Heart left ventricle (tissue), 16 donors: Measurements from ENCODE around the gene ANXA8L1. TPM values are rescaled to one million over a fixed set of nuclear protein-coding genes. Genes with fewer than 3 reads are reported as not detected.
"Not testable (repeated sequence)": the region's sequence is repeated elsewhere in the genome, so short reads cannot be mapped to it uniquely, and the experiment has no call there.

Source experiments
- ATAC-seq, 4 donors: fragments of 200-7000 bp; cut with Tn5 transposase; one replicate each; pipeline ENCODE4 v1.9.1; 2020 to 2022; ENCODE audit warnings: moderate library complexity in 4 of 4, mild to moderate bottlenecking in 3 of 4, moderate number of reproducible peaks in 1 of 4
- DNase-seq, 5 donors: peaks; one replicate each; pipeline ENCODE4 v3.0.0-alpha.2; 2020
- H3K27ac ChIP-seq, 12 donors: fragments of 200-600 bp; sonication (generic) in 4 of 12; one replicate each; pipeline versions ENCODE4 v1.5.0 to v1.8.0; 2016 to 2022; ENCODE audit warnings: mild to moderate bottlenecking in 2 of 12
- H3K27me3 ChIP-seq, 9 donors: fragments of 200-600 bp; sonication (generic) in 2 of 9; one replicate each; pipeline versions ENCODE4 v1.5.1 to v1.8.0; 2016 to 2022; ENCODE audit warnings: mild to moderate bottlenecking in 3 of 9
- H3K36me3 ChIP-seq, 9 donors: fragments of 200-600 bp; sonication (generic) in 2 of 9; one replicate each; pipeline versions ENCODE4 v1.5.0 to v1.8.0; 2018 to 2022; ENCODE audit warnings: mild to moderate bottlenecking in 2 of 9
- H3K4me1 ChIP-seq, 12 donors: fragments of 200-600 bp; sonication (generic) in 4 of 12; one replicate each; pipeline versions ENCODE4 v1.5.0 to v1.8.0; 2016 to 2022; ENCODE audit warnings: mild to moderate bottlenecking in 3 of 12
- H3K4me3 ChIP-seq, 12 donors: fragments of 200-600 bp; sonication (generic) in 4 of 12; one replicate each; pipeline versions ENCODE4 v1.5.0 to v1.8.0; 2017 to 2022; ENCODE audit warnings: mild to moderate bottlenecking in 9 of 12, moderate library complexity in 4 of 12
- H3K9me3 ChIP-seq, 12 donors: fragments of 200-600 bp; sonication (generic) in 4 of 12; one replicate each; pipeline versions ENCODE4 v1.5.0 to v1.8.0; 2016 to 2022; ENCODE audit warnings: mild to moderate bottlenecking in 1 of 12
- POLR2A ChIP-seq, 2 donors: fragments of 450-650 bp; IDR thresholded peaks; one replicate each; pipeline ENCODE4 v1.6.1; 2017; ENCODE audit warnings: antibody characterized with exemption in 2 of 2, mild to moderate bottlenecking in 2 of 2, moderate library complexity in 2 of 2
- WGBS, 4 donors: extraction: QIAGEN DNeasy Blood & Tissue Kit in 2 of 4; methylation state at CpG; one replicate each; pipeline versions ENCODE4 v1.1.5 to v1.1.7; 2013 to 2018; 5-methylcytosine and 5-hydroxymethylcytosine counted together
- intact Hi-C, 10 donors: fragments of 100-400 bp; cut with DNase I; formaldehyde crosslinking; loops; one replicate each; pipeline versions ENCODE4 v1.11.1 to v1.14.2; 2022
- polyA plus RNA-seq, 2 donors: library from polyadenylated mRNA; stranded (reverse); fragments of 200-250 nt; gene quantifications; one replicate each; pipeline ENCODE4 v1.2.3, GENCODE V29; 2013
- total RNA-seq, 9 donors: library from RNA; depleted of rRNA in 2 of 9; stranded (reverse); fragments of >200 nt in 2 of 9; fragmentation: NEBNext Ultra II Directional in 3 of 9; extraction: Animal tissue kit (Norgen Biotek cat#: 25700) in 3 of 9; gene quantifications; one replicate each; pipeline versions ENCODE4 v1.1.0 to v1.2.4, GENCODE V29; 2016 to 2023
- TF ChIP-seq, protein P1 (sequence below), 12 donors: fragments of 200-600 bp; sonication (generic) in 4 of 12; IDR thresholded peaks; one replicate each; pipeline versions ENCODE4 v1.5.0 to v1.8.0; 2018 to 2022; ENCODE audit warnings: antibody characterized with exemption in 12 of 12, mild to moderate bottlenecking in 5 of 12
- donor health status: ischemic (EF 13 %, LVEDD 7.1; RV severe dilation, severe dysfunction).
- donor health status: healthy with polysubstance abuse.
- donor health status: DM: no; HTN: yes; CAD: no.
- donor health status: DM: no; HTN: no; CAD: no.
- donor health status: ischemic (EF 25% LVEDD 6.9; RV normal size, moderate dysfunction).
- donor health status: ischemic (EF 25% LVEDD 5.7; RV mildly dilated, moderate dysfunction).
- donor health status: healthy.
- donor health status: DM: yes; HTN: yes; CAD: no.
- donor health status: ischemic (EF 35%, LVEDD 5.7; RV mildly dilated, moderate dysfunction).
- donor health status: nonischemic (EF 11% LVEDD 7.7; RV severe dilation, severe dysfunction).
- donor health status: DM: yes; HTN: yes; CAD: no.
- donor health status: PGD.
- donor health status: ischemic (EF 29% LVEDD 5.4; RV normal size, mild dysfunction).
- donor health status: nonischemic (EF 23%, LVEDD 6.1; RV moderate dilation, normal function).

The ANXA8L1 gene
- total and polyA plus RNA-seq, 11 donors, result 0.08 to 43.5 (median 1.6) TPM; not detected in 8

DNA sequence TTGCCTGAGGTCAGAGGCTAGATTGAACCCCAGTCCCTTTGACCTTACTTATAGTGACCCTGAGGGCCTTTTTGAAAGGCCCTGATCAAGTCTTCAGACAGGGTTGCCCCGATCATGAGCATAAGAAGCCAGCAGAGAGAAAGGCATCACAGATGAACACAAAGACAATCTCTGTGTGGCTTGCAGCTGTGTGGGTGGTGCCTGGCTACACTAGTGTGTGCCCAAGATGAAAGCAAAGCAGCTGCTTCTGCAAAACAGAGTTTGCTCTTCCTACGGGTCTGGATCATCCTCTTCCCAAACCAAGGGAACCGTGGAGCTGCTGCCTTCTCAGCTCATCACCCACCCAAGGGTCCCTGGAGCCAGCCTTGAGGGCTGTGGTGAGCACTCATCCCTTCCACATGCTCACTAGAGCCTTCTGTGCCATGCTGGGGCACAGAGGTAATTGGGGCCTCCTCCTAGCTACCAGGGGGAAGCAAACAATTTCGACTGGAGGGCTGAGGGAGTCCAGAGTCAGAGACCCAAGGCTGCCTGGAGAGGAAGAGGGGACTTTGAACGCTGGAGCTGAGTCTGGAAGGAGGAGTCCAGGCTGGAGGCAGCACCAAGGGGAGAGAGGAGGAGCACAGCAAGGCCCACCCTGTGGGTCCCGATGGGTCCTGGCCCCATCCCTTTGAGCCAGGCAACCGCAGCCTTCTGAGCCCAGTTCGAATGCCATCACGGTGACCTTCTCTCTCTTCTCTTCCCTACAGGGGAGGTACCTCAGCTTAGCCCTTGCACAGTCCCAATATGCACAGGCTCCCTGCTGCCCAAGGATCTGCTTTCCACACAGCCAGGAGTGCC lies 46.5 kb upstream of the ANXA8L1 start:
- Histone ChIP-seq H3K4me3 (no peak overlapping the region), H3K27me3 (peaks cover 0 to 8% (median 0%) of the 10 kb centered on the region in 9 donors), H3K27ac (no peak overlapping the region), H3K9me3 (no peaks in the 10 kb centered on the region), H3K4me1 (no peaks in the 10 kb centered on the region), H3K36me3 (no peaks in the 10 kb centered on the region)
- 69 to 78% (median 75%) methylated on average over 9 of the region's 9 CpGs for WGBS, 4 donors
- intact Hi-C loops, result loop anchor here in 2 of 10 donors (5.0 kb wide), 1 partner anchor 102 kb away; no protein-coding TSS in a partner anchor
- DNase-seq, result no peak
- TF ChIP-seq POLR2A (IDR thresholded peaks at IDR 0.05), result no peak
- TF ChIP-seq, protein P1, sequence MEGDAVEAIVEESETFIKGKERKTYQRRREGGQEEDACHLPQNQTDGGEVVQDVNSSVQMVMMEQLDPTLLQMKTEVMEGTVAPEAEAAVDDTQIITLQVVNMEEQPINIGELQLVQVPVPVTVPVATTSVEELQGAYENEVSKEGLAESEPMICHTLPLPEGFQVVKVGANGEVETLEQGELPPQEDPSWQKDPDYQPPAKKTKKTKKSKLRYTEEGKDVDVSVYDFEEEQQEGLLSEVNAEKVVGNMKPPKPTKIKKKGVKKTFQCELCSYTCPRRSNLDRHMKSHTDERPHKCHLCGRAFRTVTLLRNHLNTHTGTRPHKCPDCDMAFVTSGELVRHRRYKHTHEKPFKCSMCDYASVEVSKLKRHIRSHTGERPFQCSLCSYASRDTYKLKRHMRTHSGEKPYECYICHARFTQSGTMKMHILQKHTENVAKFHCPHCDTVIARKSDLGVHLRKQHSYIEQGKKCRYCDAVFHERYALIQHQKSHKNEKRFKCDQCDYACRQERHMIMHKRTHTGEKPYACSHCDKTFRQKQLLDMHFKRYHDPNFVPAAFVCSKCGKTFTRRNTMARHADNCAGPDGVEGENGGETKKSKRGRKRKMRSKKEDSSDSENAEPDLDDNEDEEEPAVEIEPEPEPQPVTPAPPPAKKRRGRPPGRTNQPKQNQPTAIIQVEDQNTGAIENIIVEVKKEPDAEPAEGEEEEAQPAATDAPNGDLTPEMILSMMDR (IDR thresholded peaks at IDR 0.05), result no peak
- ATAC-seq, result no peak

- Histone ChIP-seq H3K27ac (no peak overlapping the region), H3K4me3 (no peak overlapping the region), H3K4me1 (no peaks in the 10 kb centered on the region), H3K27me3 (peaks cover 0 to 8% (median 0%) of the 10 kb centered on the region in 9 donors), H3K36me3 (no peaks in the 10 kb centered on the region), H3K9me3 (no peaks in the 10 kb centered on the region)
- intact Hi-C loops, result loop anchor here in 2 of 10 donors (5.0 kb wide), 1 partner anchor 102 kb away; no protein-coding TSS in a partner anchor
- DNase-seq, result no peak
- 55 to 75% (median 65%) methylated on average over 5 to 8 of the region's 8 CpGs for WGBS, 4 donors
- TF ChIP-seq POLR2A (IDR thresholded peaks at IDR 0.05), result no peak
- TF ChIP-seq, protein P1 (IDR thresholded peaks at IDR 0.05), result no peak
- ATAC-seq, result no peak
These were observed 45.9 kb upstream of the ANXA8L1 start for GRCh38 chr10:46329690-46330016.

- no peak overlapping the region for H3K4me3 ChIP-seq
- no peak overlapping the region for H3K27ac ChIP-seq
- peak in 1 of 5 donors; percentile 29 for DNase-seq
- H3K4me1 ChIP-seq, result no peaks in the 10 kb centered on the region
- no peaks in the 10 kb centered on the region for H3K9me3 ChIP-seq
- 74 to 87% (median 79%) methylated on average over 3 of the region's 3 CpGs for WGBS, 4 donors
- intact Hi-C loops, result no loop called here
- ATAC-seq, result no peak
- TF ChIP-seq, protein P1 (IDR thresholded peaks at IDR 0.05), result no peak
- TF ChIP-seq POLR2A (IDR thresholded peaks at IDR 0.05), result no peak
- no peaks in the 10 kb centered on the region for H3K36me3 ChIP-seq
- H3K27me3 ChIP-seq, result peaks cover 0 to 8% (median 0%) of the 10 kb centered on the region in 9 donors
These were observed 44.7 kb upstream of the ANXA8L1 start for GRCh38 chr10:46330894-46331293.

DNA sequence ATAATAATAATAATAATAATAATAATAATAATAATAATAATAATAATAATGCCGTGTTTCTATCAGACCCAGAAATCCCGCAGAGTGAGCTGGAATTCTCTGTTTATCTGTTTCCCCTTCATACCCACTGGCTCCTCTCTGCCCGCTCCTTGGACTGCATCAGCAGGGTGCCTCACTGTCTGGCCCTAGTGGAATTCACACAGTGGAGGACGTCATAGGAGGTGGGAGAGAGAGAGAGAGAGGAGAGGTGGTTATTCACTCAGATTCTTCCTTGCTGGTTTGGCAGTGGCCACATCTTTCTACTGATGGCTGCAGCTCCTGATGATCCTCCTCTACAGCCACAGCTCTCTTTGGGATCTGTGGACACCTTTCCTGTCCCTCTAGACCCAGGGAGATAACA lies 10.1 kb upstream of the ANXA8L1 start:
- H3K4me1 ChIP-seq, H3K4me3 ChIP-seq, DNase-seq, H3K27me3 ChIP-seq, ATAC-seq, intact Hi-C loops, H3K9me3 ChIP-seq, H3K36me3 ChIP-seq, H3K27ac ChIP-seq: not testable (repeated sequence)
- WGBS, 4 donors, result 55 to 83% (median 75%) methylated on average over 3 to 4 of the region's 4 CpGs

DNA sequence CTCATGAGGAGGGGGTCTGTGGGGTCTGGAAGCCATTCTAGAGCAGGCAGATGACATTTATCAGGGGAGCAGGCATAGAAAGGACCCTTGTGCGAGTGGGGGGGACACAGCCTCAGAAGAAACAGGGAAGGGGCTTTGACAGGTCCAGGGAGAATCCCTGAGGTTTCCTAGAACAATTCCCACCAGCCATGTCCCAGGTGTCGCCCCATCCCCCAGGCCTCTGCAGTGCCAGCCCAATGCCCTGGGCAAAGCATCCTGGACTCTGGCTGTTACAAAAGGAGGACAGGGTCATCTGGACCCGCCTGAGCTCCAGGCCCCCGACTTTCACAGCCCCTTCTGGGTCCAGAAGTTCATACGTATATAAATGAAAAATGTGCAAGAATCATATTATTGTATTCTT lies 8.4 kb upstream of the ANXA8L1 start:
- 73 to 74% methylated on average over 2 of the region's 5 CpGs; no CpG with 5 or more reads in 2 of the 4 donors for WGBS, 4 donors
- H3K4me3 ChIP-seq, DNase-seq, H3K36me3 ChIP-seq, H3K4me1 ChIP-seq, H3K27ac ChIP-seq, H3K9me3 ChIP-seq, H3K27me3 ChIP-seq, ATAC-seq, intact Hi-C loops: not testable (repeated sequence)

- intact Hi-C loops, ATAC-seq, H3K4me1 ChIP-seq, H3K36me3 ChIP-seq, H3K4me3 ChIP-seq, DNase-seq, H3K9me3 ChIP-seq, H3K27me3 ChIP-seq, H3K27ac ChIP-seq: not testable (repeated sequence)
- 74 to 80% (median 78%) methylated on average over 1 to 6 of the region's 8 CpGs; no CpG with 5 or more reads in 1 of the 4 donors for WGBS, 4 donors
These were observed 7.8 kb upstream of the ANXA8L1 start for GRCh38 chr10:46367666-46368240.

- intact Hi-C loops, result not testable (repeated sequence)
- 73 to 96% (median 93%) methylated on average over 3 to 10 of the region's 11 CpGs for WGBS, 4 donors
These were observed 6.6 kb upstream of the ANXA8L1 start for GRCh38 chr10:46368956-46369355.

GRCh38 chr10:46374410-46374809 lies 1.2 kb upstream of the ANXA8L1 start:
- H3K9me3 ChIP-seq, intact Hi-C loops, DNase-seq, ATAC-seq, H3K36me3 ChIP-seq, H3K4me1 ChIP-seq, H3K4me3 ChIP-seq, H3K27me3 ChIP-seq, H3K27ac ChIP-seq: not testable (repeated sequence)
- WGBS, 4 donors, result 51 to 68% (median 59%) methylated on average over 1 to 2 of the region's 3 CpGs

More at GRCh38 chr10:46368956-46369355, 6.6 kb upstream of the ANXA8L1 start:
- H3K27ac ChIP-seq, DNase-seq, H3K9me3 ChIP-seq, H3K36me3 ChIP-seq, H3K27me3 ChIP-seq, H3K4me1 ChIP-seq, ATAC-seq, H3K4me3 ChIP-seq: not testable (repeated sequence)
